ENCODE measurements around the gene KIAA1958.

The KIAA1958 gene

DNA sequence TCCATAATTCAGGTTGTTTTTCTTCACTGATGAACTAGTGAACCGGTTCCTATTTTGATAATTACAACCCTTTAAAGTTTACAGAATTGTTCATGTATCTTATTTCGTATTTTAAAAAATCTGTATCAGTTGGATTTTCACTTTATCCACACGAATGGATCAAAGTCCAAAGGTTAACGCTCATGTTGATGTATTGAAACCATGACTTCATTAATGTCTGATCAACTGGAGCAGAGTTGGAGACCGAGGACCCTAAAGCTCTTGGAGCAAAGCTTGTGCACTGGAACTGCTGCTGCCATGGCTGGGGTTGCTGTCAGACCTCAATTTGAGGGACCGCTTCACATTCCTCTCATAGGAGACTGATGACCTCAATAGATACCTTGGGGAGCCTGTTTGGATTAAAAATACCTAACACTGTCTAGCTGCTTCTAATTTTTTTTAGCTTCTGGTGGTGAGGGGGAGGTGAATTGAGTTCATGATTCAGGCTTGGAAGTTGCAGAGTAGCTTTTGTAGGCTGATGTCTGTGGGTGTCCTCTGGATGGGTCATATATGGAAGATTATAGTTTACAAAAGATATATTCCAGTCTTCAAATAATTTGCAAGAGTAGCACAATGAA lies 45.1 kb downstream of the KIAA1958 start:
- DNase-seq, result no peak

DNA sequence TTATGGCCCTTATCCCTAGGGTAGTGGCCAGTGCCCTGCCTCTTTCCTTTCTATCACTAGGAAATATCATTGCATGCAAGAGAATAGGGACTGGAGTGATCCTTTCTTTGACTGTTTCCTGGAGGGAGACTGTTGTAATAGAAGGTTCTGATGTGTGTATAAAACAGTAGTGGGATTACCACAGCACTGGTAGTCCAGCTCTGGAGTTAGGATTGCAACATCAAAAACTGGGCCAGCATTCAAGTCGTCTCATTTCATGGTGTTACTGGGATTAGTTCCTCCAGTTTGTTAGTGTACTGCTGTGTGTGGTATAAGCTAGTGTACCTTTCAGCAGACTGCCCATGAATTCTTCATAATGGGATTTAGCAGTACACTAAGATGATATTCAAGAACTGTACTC lies 45.8 kb downstream of the KIAA1958 start:
- DNase-seq, result no peak

DNA sequence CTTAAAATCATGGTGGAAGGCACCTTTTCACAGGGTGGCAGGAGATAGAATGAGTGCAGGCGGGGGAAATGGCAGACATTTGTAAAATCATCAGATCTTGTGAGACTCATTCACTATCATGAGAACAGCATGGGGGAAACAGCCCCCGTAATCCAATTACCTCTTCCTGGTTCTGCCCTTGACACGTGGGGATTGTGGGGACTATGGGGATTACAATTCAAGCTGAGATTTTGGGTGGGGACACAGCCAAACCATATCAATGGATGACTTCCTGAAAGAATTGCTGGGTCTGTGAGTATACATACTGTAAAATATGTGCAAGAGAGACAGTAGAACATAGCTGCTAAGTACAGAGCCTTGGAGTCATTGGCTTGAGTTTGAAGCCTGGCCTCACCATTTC lies 47.0 kb downstream of the KIAA1958 start:
- DNase-seq, result no peak

DNA sequence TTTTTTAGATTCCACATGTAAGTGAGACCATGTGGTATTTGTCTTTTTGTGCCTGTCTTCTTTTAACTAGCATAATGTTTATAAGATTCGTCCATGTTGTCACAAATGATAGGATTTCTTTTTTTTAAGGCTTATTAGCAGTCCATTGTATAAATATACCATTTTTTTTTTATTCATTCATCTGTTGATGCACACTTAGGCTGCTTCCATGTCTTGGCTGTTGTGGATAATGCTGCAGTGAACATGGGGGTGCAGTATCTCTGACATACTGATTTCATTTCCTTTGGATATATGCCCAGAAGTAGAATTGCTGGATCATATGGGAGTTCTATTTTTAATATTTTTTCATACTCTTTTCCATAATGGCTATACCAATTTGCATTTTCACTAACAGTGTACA lies 48.7 kb downstream of the KIAA1958 start:
- no peak for DNase-seq

DNA sequence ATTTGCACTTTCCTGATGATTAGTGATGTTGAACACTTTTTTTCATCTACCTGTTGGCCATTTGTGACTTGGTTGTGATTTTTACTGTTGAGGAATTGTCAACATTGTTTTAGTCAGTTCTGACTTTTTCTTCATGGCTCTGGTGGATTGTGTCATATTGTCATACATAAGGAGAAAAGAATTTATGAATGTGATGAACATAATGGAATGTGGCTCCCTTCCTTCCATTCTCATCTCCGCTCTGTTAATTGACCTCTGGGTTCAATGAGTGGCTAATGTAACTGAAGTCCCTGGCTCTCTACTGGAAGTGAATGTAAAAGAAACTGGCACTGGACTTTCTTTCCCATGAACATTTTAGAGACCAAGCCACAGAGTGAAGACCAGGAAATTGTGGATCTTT lies 49.2 kb downstream of the KIAA1958 start:
- no peak for DNase-seq

DNA sequence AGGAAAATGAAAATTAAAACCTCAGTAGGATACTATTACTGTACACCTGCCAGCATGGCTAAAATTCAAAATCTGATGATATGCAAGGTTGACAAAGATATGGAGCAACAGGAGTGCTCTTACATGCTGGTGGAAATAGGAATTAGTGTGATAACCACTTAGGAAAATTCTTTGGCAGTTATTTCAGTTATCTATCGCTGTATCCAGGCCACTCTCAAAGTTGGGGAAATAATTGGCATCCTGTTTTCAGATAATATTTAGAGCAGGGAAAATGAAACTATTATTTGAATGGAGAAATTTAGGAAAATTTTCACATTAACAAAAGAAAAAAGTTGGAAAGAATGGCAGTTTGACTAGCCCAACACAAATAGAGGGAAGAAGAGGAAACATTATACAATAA lies 50.9 kb downstream of the KIAA1958 start:
- DNase-seq, result no peak

DNA sequence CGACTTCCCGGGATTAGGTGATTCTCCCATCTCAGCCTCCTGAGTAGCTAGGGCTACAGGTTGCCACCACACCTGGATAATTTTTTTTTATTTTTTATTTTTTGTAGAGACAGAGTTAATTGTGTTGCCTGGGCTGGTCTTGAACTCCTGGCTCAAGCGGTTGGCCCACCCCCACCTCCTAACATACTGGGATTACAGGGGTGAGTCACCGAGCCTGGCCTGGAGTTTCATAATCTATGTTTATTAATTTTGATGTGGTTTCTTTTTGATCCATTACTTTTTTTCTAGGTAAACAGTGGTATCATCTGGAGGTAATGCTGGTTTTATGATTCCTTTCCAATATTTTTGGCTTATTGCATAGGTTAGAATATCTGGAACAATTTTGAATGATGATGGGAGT lies 54.2 kb downstream of the KIAA1958 start:
- DNase-seq, result no peak

DNA sequence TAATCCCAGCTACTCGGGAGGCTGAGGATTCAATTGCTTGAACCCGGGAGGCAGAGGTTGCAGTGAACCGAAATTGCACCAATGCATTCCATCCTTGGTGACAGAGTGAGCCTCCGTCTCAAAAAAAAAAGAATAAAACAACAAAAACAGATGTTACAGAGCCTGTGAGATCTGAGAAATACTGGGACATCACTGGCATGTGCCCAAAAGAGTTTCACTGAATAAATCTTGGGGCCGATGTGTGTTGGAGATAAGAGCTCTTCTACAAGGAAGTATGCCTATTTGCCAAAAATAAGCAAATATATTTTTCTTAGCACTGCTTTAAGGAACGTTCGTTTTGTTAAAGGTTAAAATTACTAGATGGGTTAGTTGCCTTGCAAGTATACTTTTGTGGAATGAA lies 55.1 kb downstream of the KIAA1958 start:
- DNase-seq, result no peak

DNA sequence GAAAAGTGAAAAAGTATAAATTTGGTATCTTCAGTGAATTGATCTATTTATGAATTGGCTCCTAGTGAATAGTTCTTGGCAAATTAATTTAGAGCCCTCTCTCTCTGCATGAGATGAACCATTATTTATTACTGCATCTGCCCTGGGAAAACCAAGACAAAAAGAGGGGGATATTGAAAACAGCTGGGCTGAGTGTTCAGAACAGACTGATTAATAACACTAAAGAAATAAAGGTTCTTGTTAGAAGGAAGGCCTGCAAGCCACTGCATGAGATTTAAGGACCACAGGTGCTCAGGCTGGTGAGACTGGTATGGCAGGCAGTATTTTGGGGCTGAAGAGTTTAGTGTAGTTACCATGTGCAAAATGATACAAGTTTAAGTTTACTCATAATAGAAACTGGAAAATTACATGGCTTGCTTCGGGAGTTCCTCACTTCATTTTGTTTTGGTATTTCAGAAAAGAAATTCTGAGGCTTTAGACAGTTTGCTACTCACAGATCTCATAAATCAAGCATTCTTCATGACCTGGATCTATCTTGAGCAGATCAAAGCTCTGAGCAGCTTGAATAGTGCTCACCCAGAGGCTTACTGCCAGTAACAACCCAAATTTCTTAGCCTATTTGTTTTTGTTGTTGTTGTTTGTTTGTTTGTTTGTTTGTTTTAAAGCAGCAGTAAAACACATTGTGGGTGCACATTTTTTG lies 56.1 kb downstream of the KIAA1958 start:
- DNase-seq, result no peak

DNA sequence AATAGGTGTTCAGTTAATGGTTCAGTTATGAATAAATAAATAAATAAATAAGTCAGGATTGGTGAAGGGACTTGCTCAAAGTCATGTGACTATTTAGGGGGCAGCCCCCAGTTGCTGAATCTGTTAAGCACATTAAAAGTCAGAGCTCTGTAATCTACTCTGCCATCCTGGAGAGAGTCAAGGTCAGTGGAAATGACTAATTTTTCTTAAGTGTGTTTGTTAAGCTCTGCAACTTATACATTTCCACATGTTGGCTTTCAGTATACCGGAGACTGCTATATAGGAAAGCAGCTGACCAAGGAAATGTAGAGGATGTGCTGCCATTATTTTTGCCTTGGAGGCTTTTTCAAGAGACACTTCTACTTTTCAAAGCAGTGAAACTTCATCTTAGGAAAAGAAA lies 57.9 kb downstream of the KIAA1958 start:
- DNase-seq, result no peak

DNA sequence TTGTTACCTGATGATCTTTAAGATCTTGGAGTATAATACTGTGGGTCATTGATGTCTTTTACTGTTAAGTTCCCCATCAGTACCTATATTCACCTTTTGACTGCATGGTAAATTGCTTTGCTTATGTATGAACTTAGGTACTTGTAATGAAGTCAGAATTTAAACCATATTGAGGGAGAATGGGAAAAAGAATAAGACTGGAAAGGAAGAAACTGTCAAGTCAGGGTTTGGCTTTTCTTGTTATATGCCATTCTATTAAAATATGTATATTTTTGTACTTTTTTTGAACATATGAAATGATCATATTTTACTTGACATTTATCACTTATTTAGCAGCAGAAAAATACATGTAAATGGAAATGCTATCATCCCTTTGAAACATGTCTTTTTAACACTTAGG lies 58.6 kb downstream of the KIAA1958 start:
- DNase-seq, result no peak

DNA sequence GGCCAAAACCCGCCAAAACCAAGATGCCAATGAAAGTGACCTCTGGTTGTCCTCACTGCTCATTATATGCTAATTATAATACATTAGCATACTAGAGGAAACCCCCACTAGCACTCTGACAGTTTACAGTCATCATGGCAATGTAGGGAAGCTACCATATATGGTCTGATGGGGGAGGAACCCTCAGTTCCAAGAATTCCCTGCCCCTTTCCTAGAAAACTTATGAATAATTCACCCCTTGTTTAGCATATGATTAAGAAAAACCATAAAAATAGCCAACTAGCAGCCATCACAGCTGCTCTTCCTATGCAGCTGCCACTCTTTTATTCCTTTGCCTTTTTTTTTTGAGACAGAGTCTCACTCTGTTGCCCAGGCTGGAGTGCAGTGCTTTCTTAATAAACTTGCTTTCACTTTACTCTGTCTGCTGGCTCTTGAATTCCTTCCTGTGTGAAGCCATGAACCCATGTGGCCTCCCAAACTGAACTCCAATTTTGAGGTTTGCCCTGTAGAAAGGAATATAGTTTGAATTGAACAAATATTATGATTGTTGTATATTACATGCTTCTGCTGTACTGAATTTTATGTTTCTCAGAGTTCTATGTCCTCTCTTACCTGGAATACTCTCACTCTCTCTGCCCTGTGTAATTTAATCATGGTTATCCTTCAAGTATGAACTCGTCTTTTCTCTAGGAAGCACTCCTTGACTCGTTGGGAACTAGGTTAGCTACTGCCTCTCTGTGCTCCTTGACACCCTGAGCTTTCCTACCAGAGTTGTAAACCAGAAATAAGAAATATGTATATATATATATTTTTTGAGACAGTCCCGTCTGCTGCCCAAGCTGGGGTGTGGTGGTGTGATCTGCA lies 59.8 kb downstream of the KIAA1958 start:
- peak in 1 of 5 experiments; percentile 35 for DNase-seq

DNA sequence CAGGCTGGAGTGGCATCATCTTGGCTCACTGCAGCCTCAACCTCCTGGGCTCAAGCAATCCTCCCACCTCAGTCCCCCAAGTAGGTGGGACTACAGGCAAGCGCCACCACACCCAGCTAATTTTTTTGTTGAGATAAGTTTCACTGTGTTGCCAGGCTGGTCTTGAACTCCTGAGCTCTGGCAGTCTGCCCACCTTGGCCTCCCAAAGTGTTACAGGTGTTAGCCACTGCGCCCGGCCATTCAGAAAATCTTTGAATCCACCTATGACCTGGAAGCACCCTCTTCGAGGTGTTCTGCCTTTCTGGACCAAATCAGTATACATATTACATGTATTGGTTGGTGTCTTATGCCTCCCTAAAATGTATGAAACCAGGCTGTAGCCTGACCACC lies 61.4 kb downstream of the KIAA1958 start:
- DNase-seq, result no peak

DNA sequence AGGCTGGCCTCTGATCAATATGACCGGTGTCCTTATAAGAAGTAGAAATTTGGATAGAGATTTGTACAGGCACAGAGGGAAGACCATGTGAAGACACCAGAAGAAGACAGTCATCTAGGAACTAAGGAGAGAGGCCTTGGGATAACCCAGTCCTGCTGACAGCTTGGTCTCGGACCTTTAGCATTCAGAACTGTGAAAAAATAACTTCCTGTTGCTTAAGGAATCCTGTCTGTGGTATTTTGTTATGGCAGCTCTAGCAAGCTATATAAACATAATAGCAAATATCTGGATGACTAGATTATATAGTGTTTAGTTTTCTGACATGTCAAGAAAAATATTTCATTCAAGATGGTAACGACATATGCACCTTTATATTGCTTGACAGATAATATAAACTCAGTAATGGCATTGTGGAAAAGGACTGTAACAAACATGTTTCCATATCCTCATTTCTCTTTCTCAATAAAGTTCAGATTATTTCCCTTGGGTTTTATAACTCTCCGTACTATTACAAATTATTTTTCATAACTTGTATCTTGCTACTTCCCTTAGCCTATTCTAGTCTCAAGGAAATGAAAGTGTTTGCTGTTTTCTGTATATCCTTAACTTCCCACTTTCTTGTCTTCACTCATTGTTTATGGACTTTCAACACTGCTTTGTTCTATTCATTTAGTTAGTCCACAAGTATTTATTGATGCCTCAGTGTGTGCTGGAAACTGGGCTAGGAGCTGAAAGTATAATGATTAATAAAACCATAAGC lies 62.4 kb downstream of the KIAA1958 start:
- DNase-seq, result no peak

DNA sequence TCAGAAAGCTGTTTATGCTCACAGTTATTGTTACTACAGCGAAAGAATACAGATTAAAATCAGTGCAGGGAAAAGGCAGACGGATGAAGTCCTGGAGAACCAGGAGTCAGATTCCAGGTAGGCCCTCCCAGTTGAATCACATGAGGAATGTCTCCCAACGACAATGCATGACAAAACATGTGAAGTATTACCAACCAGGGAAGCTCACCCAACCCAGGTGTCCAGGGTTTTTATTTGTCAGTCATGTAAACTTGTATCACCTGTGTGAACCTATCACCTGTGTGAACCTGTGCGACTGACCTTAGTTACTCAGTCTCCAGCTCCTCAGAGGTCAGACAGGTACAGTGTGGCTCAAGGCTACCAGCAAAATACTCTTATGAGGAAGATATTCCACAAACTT lies 63.9 kb downstream of the KIAA1958 start:
- no peak for DNase-seq

DNA sequence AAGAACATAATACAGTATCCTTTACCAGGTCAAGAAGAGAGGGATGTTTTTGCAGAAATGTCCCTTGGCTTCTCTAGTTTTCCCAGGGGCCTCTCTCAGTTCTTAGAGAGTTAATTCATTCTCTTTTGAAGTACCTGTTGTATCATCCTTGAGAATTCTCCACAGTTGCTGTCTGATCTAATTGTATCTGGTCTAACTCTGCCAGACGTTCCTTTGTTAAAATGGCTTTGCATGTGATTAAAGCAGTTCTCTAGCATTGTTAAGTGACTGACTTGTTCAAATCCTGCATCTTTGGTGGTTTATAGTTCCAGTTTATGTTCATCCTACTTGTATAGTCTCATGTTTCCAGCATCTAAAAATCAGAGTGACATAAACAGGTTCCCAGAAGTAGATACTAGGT lies 65.0 kb downstream of the KIAA1958 start:
- DNase-seq, result no peak

DNA sequence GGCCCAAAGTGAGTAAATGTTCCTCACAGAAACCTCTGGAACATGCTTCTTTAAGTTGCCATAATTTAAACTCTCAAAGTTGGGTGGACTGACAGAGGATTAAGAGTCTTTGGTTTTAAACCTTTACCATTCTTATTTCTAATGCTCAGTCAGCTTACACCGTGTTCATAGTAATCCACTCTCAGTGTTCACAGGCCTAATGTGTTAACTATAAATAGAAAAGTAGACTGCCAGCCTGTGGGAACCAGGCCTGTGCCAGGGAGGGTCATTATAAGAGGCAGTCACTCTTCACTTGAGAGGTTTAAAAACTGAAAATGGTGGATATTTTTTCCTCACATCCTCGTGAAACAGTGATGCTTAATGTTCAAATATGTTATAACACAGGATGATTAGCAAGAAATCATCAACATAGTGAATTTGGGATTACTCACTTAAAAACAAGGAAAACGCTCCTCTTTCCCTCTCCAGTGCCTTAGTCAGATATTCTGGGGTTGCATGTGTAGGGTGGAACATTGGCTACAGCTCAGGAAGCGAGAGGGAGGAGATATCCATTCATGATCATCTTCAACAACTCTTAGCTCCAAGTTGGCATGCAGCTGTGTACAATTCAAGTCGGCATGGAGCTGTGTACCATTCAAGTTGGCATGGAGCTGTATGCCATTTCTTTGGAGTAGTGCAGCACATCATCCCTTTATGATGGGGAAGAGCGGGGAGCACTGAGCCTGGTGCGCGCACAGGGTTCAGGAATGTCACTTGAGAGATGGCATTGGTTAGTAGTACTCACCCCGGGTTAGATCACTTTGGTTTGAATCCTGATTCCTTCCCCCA lies 65.8 kb downstream of the KIAA1958 start:
- no peak for DNase-seq

DNA sequence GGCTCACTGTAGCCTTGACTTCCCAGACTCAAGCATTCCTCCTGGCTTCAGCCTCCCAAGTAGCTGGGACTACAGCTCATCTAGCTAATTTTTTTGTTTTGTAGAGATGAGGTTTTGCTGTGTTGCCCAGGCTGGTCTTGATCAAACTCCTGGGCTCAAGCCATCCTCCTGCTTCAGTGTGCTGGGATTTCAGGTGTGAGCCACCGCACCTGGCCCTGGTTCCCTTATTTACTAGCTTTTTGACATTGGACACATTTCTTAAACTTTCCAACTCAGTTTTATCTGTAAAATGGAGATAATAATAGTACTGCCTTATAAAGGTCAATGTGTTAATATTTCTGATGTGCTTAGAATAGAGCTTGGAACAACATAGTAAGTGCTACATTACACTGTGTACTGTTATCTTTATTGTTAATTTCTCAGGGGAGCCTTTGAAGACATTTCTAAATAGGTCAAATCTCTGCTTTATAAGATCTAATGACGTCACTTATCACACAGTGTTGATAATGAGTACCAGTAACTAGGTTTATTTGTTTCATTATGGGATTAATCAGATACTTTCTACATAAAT lies 66.7 kb downstream of the KIAA1958 start:
- no peak for DNase-seq

DNA sequence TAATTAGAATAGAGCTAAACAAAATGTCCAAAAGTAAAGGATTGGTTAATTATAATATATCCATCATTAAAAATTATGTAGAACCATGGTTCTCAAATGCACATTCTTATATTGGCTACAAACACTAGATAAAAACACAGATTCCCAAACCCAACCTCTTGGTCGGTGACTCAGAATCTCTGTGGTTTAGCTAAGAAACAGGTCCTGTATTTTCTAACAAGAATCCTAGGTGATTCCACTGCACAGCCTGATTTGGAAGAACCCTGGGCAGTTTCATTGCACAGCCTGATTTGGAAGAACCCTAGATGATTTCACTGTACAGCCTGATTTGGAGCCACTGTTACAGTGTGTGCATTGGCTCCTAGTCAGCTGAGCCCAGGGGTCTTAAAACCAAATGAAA lies 67.9 kb downstream of the KIAA1958 start:
- DNase-seq, result no peak

DNA sequence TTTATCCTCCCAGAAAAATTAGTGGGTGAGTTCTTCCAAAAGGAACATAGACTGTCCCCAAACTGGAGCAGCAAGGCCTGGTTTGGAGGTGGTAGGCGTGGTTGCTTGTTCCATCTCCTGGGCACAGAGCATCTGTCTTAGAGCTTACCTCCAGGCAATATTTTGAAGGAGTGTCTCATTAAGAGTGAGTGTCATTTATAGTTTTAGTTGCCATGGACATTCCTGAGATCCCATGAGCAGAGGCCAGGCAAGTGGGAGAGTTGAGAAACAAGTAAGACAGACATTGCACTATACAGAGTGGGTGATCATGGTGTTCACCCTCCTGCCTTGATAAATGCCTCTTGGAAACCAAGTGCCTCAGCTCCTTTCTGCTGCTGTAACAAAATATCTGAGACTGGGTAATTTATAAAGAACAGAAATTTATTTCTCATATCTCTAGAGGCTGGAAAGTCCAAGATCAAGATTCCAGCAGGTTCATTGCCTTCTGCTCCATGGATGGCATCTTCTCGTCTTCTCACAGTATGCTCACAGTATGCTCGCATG lies 68.5 kb downstream of the KIAA1958 start:
- DNase-seq, result no peak

DNA sequence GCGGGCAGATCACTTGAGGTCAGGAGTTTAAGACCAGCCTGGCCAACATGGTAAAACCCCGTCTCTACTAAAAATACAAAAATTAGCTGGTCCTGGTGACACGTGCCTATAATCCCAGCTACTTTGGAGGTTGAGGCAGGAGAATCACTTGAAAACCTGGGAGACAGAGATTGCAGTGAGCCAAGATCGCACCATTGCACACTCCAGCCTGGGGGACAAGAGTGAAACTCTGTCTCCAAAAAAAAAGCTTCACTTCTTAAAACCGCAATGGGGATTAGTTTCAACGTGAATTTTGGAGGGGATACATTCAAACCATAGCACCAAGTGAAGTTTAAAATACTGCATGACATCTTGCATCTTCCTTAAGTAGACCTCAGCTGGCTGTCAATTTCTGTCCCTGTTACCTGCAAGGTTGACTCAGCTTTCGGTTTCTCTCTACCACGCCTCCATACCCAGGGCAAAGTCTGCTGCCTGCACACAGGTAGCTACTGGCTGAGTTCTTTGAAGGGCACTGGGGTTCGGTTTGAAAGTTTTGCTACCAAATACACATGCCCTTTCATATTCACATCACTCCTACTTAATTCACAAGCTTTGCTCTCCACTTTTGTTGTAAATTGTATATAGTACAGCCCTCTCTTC lies 69.3 kb downstream of the KIAA1958 start:
- peak in 1 of 5 experiments; percentile 10 for DNase-seq
